COLO668 (cell line): ENCODE measurements around the gene CKMT1B.
"Not testable (repeated sequence)": the region's sequence is repeated elsewhere in the genome, so short reads cannot be mapped to it uniquely, and the experiment has no call there.

ENCODE experiments used
- DNase-seq: peaks from one replicate; lab custom pipeline; 2025; ENCODE audit not compliant: unreplicated experiment; lab: John Stamatoyannopoulos, UW

CKMT1B gene

GRCh38 chr15:43593328-43594190, at the start of gene CKMT1B:
Gene CKMT1B (plus strand): TSS chr15:43594027. CDS start chr15:43594219, 192 bp downstream.
- DNase-seq = not testable (repeated sequence)

- no peak for DNase-seq
Measured at GRCh38 chr15:43544266-43544665, 49.6 kb upstream of the CKMT1B start.

GRCh38 chr15:43545426-43545825, 48.4 kb upstream of the CKMT1B start:
- DNase-seq = no peak

- DNase-seq = no peak
Measured at GRCh38 chr15:43547539-43547938, 46.3 kb upstream of the CKMT1B start.

- no peak for DNase-seq
Measured at GRCh38 chr15:43550527-43551363, 43.1 kb upstream of the CKMT1B start.

GRCh38 chr15:43552256-43552655, 41.6 kb upstream of the CKMT1B start:
- DNase-seq = no peak

GRCh38 chr15:43552986-43553385, 40.8 kb upstream of the CKMT1B start:
- no peak for DNase-seq

- DNase-seq = not testable (repeated sequence)
Measured at GRCh38 chr15:43562753-43563152, 31.1 kb upstream of the CKMT1B start.

- DNase-seq = not testable (repeated sequence)
Measured at GRCh38 chr15:43563793-43564192, 30.0 kb upstream of the CKMT1B start.

- not testable (repeated sequence) for DNase-seq
Measured at GRCh38 chr15:43566615-43567014, 27.2 kb upstream of the CKMT1B start.

GRCh38 chr15:43574607-43575006, 19.2 kb upstream of the CKMT1B start:
- DNase-seq = not testable (repeated sequence)

- not testable (repeated sequence) for DNase-seq
Measured at GRCh38 chr15:43589778-43590466, 3.9 kb upstream of the CKMT1B start, which contains the start of gene PPIP5K1. Gene PPIP5K1 (minus strand): TSS chr15:43590208. CDS start chr15:43584504, 5,704 bp downstream.

GRCh38 chr15:43592841-43593240, 986 bp upstream of the CKMT1B start:
- not testable (repeated sequence) for DNase-seq

- DNase-seq = not testable (repeated sequence)
Measured at GRCh38 chr15:43599131-43599530, 5.3 kb downstream of the CKMT1B start.

- DNase-seq = not testable (repeated sequence)
Measured at GRCh38 chr15:43600200-43600599, 6.4 kb downstream of the CKMT1B start.

- DNase-seq = peak; percentile 49
Measured at GRCh38 chr15:43602233-43602632, 8.4 kb downstream of the CKMT1B start.

GRCh38 chr15:43617750-43618149, 23.9 kb downstream of the CKMT1B start:
- not testable (repeated sequence) for DNase-seq

- not testable (repeated sequence) for DNase-seq
Measured at GRCh38 chr15:43618700-43619099, 24.9 kb downstream of the CKMT1B start, which contains the start of gene STRC. Gene STRC (minus strand): TSS chr15:43618800. CDS start chr15:43618722, 78 bp downstream.

GRCh38 chr15:43622068-43622799, 28.4 kb downstream of the CKMT1B start:
- DNase-seq = not testable (repeated sequence)

GRCh38 chr15:43625106-43625505, 31.3 kb downstream of the CKMT1B start:
- DNase-seq = no peak
